ENCODE measurements around the gene KRTAP5-3. TPM values are rescaled to one million over a fixed set of nuclear protein-coding genes. Genes with fewer than 3 reads are reported as not detected.

The KRTAP5-3 gene
- total RNA-seq, 1 experiment from 2014 or later: not detected

DNA sequence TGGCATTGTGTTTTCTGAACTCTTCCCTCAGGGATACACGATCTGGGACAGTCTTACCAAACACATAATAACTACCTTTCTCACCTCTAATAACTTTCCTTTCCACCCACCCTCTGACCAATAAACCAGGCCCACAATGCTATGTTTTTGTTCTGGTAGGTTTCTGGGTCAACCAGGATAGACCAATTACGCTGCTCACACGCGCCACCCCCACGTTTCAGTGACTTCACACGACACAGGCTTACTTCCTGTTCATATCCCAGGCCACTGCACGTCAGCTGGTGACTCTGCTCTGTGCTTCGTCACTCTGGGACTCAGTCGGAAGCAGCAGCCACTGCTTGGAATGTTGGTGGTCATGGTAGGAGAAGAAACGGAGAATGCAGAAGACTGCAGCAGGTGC, 11.2 kb upstream of the KRTAP5-3 start:
- Histone ChIP-seq H2BK20ac (ENCODE audit: low read depth, low read length, poor library complexity, severe bottlenecking) (no peak overlapping the region), H2BK15ac (ENCODE audit: low read depth, low read length) (no peak overlapping the region), H3K27ac (ENCODE audit: insufficient read length, low read depth, low read length) (no peak overlapping the region), H3K9ac (ENCODE audit: extremely low read depth, insufficient read length, low read length) (no peak overlapping the region), H3K9me3 (ENCODE audit: control insufficient read depth, low read depth, low read length) (no peaks in the 10 kb centered on the region), H3K79me2 (ENCODE audit: insufficient read depth, low read length) (no peaks in the 10 kb centered on the region), H4K20me1 (ENCODE audit: control insufficient read depth, insufficient read depth, insufficient read length) (no peaks in the 10 kb centered on the region), H3K14ac (ENCODE audit: insufficient read depth, low read length) (no peak overlapping the region), H2AFZ (ENCODE audit: low read length) (no peak overlapping the region), H4K8ac (replicated peaks; ENCODE audit: insufficient read length, low read depth, low read length) (no peak overlapping the region), H4K5ac (ENCODE audit: insufficient read length, low read depth, low read length) (no peak overlapping the region), H3K4me1 (ENCODE audit: insufficient read depth, low read length) (no peaks in the 10 kb centered on the region), H3K23me2 (ENCODE audit: insufficient read length, low read depth, low read length, poor library complexity, severe bottlenecking) (no peaks in the 10 kb centered on the region), H2BK120ac (ENCODE audit: low read depth, low read length, poor library complexity, severe bottlenecking) (no peak overlapping the region), H2BK12ac (ENCODE audit: insufficient read length, low read depth, low read length) (no peak overlapping the region), H3K4me2 (ENCODE audit: insufficient read depth, insufficient read length, low read length) (no peak overlapping the region), H3K27me3 (ENCODE audit: insufficient read depth, low read length) (no peaks in the 10 kb centered on the region), H2BK5ac (ENCODE audit: insufficient read length, low read length) (no peak overlapping the region), H2AK5ac (ENCODE audit: insufficient read length, low read length) (no peak overlapping the region), H4K91ac (ENCODE audit: insufficient read length, low read depth, low read length) (no peak overlapping the region), H3T11ph (ENCODE audit: low read length) (no peak overlapping the region), H3K18ac (ENCODE audit: insufficient read length, low read depth, low read length) (no peak overlapping the region), H3K4ac (ENCODE audit: low read depth, low read length) (no peak overlapping the region), H3K56ac (ENCODE audit: insufficient read length, low read depth, low read length) (no peak overlapping the region), H3K23ac (ENCODE audit: insufficient read length, low read depth, low read length) (no peak overlapping the region), H3K79me1 (ENCODE audit: insufficient read depth, low read depth, low read length, poor library complexity, severe bottlenecking) (no peaks in the 10 kb centered on the region)
- no peak overlapping the region for H3K27ac Mint-ChIP-seq
- no peak for DNase-seq
- peaks cover 64% of the 10 kb centered on the region for H3K27me3 Mint-ChIP-seq (ENCODE audit: low read depth)
- 0 out of 7 replicates have a peak, but pooled peaks cover 0 to 7% (median 0%) of the 10 kb centered on the region in 3 experiments for H3K36me3 Mint-ChIP-seq (ENCODE audit: insufficient read depth in 1 of 3, low read depth in 3 of 3)
- no peak overlapping the region for H3K4me3 Mint-ChIP-seq
- WGBS (ENCODE audit: extremely low coverage, insufficient read length, low lambda C conversion rate): no CpG with 5 or more reads among the region's 10 CpGs
- H3K9me3 Mint-ChIP-seq: peaks cover 8 to 12% of the 10 kb centered on the region in 2 experiments
- peaks cover 0 to 5% of the 10 kb centered on the region in 2 experiments; a peak in 2 of 4 replicates for H3K4me1 Mint-ChIP-seq
- TF ChIP-seq, protein P1, sequence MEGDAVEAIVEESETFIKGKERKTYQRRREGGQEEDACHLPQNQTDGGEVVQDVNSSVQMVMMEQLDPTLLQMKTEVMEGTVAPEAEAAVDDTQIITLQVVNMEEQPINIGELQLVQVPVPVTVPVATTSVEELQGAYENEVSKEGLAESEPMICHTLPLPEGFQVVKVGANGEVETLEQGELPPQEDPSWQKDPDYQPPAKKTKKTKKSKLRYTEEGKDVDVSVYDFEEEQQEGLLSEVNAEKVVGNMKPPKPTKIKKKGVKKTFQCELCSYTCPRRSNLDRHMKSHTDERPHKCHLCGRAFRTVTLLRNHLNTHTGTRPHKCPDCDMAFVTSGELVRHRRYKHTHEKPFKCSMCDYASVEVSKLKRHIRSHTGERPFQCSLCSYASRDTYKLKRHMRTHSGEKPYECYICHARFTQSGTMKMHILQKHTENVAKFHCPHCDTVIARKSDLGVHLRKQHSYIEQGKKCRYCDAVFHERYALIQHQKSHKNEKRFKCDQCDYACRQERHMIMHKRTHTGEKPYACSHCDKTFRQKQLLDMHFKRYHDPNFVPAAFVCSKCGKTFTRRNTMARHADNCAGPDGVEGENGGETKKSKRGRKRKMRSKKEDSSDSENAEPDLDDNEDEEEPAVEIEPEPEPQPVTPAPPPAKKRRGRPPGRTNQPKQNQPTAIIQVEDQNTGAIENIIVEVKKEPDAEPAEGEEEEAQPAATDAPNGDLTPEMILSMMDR (conservative IDR thresholded peaks at IDR 0.05): no peak
